A673 (cell line): ENCODE results near the gene FGF3. TPM values are rescaled to one million over a fixed set of nuclear protein-coding genes. Genes with fewer than 3 reads are reported as not detected.

Source experiments
- BruUV-seq: library from RNA; stranded (reverse); fragments of 400-500 nt; replicated peaks from 2 replicates; lab custom pipeline; 2021; lab: Mats Ljungman, UMichigan
- CTCF ChIA-PET: fragments of 300-600 bp; sonication (Branson Sonifier 250); formaldehyde crosslinking; loops from one replicate; lab custom pipeline; 2022; ENCODE audit warnings: antibody characterized with exemption; lab: Charles Lee
- POLR2A ChIA-PET: fragments of 300-600 bp; sonication (Branson Sonifier 250); formaldehyde crosslinking; loops from one replicate; lab custom pipeline; 2022; ENCODE audit warnings: antibody characterized with exemption; ENCODE audit not compliant: low non-redundant PET; lab: Charles Lee
- DNase-seq: peaks from one replicate; pipeline ENCODE4 v3.0.0-alpha.2; 2015; ENCODE audit warnings: low spot score
- H3K27ac ChIP-seq: fragments of 200-600 bp; sonication (generic); 2 replicates; pipeline ENCODE4 v1.5.1; 2016; ENCODE audit warnings: mixed run types, low read depth, mild to moderate bottlenecking, mixed read lengths, antibody characterized with exemption, low read length; ENCODE audit not compliant: poor library complexity, severe bottlenecking
- H3K27me3 ChIP-seq: fragments of 200-600 bp; sonication (generic); replicated peaks from 2 replicates; pipeline ENCODE4 v1.6.1; 2017; ENCODE audit warnings: mixed run types, low read depth, mild to moderate bottlenecking, mixed read lengths, antibody characterized with exemption, low read length; ENCODE audit not compliant: insufficient read depth, poor library complexity
- H3K36me3 ChIP-seq: fragments of 200-600 bp; sonication (generic); 2 replicates; pipeline ENCODE4 v1.6.1; 2016; ENCODE audit warnings: mixed run types, mild to moderate bottlenecking, mixed read lengths, antibody characterized with exemption, low read length; ENCODE audit not compliant: insufficient read depth, poor library complexity, severe bottlenecking
- H3K4me1 ChIP-seq: fragments of 200-600 bp; sonication (generic); 2 replicates; pipeline ENCODE4 v1.6.1; 2017; ENCODE audit warnings: mixed run types, mild to moderate bottlenecking, mixed read lengths, antibody characterized with exemption, low read length; ENCODE audit not compliant: insufficient read depth, poor library complexity, severe bottlenecking
- H3K4me3 ChIP-seq: fragments of 200-600 bp; sonication (generic); 2 replicates; pipeline ENCODE4 v1.5.1; 2016; ENCODE audit warnings: low read depth, mixed run types, mild to moderate bottlenecking, mixed read lengths, low read length; ENCODE audit not compliant: poor library complexity, severe bottlenecking
- H3K9me3 ChIP-seq: fragments of 200-600 bp; sonication (generic); 2 replicates; pipeline ENCODE4 v1.6.1; 2016; ENCODE audit warnings: mixed run types, low read depth, mild to moderate bottlenecking, mixed read lengths, antibody characterized with exemption, low read length; ENCODE audit not compliant: poor library complexity, severe bottlenecking
- EZH2 ChIP-seq: fragments of 200-600 bp; sonication (generic); IDR thresholded peaks from 2 replicates; pipeline ENCODE4 v1.6.1; 2017; ENCODE audit warnings: borderline replicate concordance, low read depth, mild to moderate bottlenecking, mixed read lengths, antibody characterized with exemption, low read length; ENCODE audit not compliant: poor library complexity, severe bottlenecking
- intact Hi-C: fragments of 100-400 bp; cut with micrococcal nuclease; formaldehyde crosslinking; loops from one replicate; pipeline ENCODE4 v1.10.0; 2022; ENCODE audit not compliant: unreplicated experiment
- total RNA-seq: library from RNA; stranded (reverse); gene quantifications from 2 replicates; pipeline ENCODE4 v1.2.3, GENCODE V29; 2021
- TF ChIP-seq, protein P1 (sequence below): fragments of 300-800, 200-600 bp; sonication (generic); conservative IDR thresholded peaks from 2 replicates; pipeline ENCODE4 v1.5.1; 2017; ENCODE audit warnings: low read depth, mild to moderate bottlenecking, antibody characterized with exemption, low read length, moderate library complexity, mixed read lengths

FGF3 gene
- total RNA-seq, 1 experiment from 2014 or later = not detected

DNA sequence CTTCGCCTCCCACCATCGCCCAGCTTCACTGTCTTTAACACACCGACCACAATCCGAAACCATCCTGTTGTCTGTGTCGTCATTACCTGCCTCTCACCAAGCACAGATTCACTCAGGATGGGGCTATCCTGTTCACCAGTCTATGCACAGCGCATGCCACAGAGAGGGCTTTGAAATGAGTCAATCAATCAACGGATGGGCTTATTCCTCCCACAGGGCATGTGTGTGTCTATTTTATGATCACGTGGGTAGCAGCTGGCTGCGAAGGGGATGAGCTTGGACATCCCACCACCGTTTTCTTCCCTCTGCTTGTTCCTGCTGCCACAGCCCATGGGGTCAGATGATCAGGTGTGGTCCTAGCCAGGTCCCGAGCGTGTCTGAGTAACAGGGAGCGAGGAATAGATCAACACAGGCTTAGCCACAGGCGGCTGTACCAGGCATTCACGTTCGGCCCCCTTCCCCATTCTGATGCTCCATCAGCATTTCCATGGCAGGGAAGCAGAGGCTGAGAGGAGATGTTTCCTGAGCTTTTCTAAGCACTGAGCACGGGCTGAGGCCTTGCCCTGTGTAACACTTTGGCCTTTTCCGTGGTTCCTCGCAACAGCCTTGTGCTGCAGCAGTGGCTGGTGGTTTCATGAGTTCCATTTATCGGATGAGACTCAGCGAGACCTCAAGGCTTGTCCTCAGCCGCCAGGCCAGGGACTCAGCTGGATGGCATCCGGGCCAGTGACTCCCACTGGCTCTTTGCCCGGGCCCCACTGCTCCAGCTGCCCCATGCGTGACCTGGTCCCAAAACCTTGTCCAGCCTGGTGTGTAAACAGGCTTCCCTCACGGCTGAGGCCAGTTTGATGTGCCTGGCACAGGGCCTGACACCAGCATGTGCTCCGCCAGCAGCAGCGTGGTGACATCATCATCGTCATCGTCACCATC is 48.1 kb upstream of the FGF3 start:
- ChIA-PET CTCF (no interaction called here), POLR2A (interaction anchor here (0.6 kb wide), 1 partner anchor 340 kb away, joined by 4 read pairs; no protein-coding TSS in a partner anchor)
- no peak overlapping the region for H3K27ac ChIP-seq

DNA sequence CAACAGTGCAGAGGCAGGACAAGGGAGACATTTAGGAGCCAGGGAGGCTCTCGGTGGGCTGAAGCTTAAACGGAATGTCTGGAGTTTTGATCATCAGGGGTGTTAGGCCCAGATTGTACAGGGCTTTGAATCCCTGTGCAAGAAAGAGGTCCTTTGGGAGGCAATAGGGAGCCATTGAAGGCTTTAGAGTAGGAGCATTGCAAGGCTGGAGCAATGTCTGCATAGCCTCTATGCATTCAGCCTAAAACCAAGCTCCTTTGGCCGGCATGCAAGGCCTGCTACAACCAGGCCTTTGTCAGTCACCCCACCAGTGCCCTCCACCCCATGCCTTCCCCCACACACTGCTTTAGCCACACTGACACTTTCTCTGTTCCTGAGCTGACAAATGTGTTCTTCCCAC is 47.4 kb upstream of the FGF3 start:
- no peaks in the 10 kb centered on the region for H3K36me3 ChIP-seq
- TF ChIP-seq EZH2 = no peak
- TF ChIP-seq, protein P1, sequence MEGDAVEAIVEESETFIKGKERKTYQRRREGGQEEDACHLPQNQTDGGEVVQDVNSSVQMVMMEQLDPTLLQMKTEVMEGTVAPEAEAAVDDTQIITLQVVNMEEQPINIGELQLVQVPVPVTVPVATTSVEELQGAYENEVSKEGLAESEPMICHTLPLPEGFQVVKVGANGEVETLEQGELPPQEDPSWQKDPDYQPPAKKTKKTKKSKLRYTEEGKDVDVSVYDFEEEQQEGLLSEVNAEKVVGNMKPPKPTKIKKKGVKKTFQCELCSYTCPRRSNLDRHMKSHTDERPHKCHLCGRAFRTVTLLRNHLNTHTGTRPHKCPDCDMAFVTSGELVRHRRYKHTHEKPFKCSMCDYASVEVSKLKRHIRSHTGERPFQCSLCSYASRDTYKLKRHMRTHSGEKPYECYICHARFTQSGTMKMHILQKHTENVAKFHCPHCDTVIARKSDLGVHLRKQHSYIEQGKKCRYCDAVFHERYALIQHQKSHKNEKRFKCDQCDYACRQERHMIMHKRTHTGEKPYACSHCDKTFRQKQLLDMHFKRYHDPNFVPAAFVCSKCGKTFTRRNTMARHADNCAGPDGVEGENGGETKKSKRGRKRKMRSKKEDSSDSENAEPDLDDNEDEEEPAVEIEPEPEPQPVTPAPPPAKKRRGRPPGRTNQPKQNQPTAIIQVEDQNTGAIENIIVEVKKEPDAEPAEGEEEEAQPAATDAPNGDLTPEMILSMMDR = no peak
- no TSS peak for BruUV-seq
- H3K4me3 ChIP-seq = no peak overlapping the region
- intact Hi-C loops = no loop called here
- DNase-seq = no peak
- peaks cover 3% of the 10 kb centered on the region for H3K27me3 ChIP-seq
- CTCF ChIA-PET = no interaction called here
- no peak overlapping the region for H3K27ac ChIP-seq
- no peaks in the 10 kb centered on the region for H3K9me3 ChIP-seq
- POLR2A ChIA-PET = no interaction called here
- no peaks in the 10 kb centered on the region for H3K4me1 ChIP-seq

More for the DNA sequence above, 48.1 kb upstream of the FGF3 start:
- BruUV-seq = no TSS peak
- TF ChIP-seq, protein P1 = no peak
- no peak for TF ChIP-seq EZH2
- no peak for DNase-seq
- intact Hi-C loops = no loop called here
- Histone ChIP-seq H3K36me3 (no peaks in the 10 kb centered on the region), H3K4me1 (no peaks in the 10 kb centered on the region), H3K27me3 (no peaks in the 10 kb centered on the region), H3K9me3 (no peaks in the 10 kb centered on the region), H3K4me3 (no peak overlapping the region)

DNA sequence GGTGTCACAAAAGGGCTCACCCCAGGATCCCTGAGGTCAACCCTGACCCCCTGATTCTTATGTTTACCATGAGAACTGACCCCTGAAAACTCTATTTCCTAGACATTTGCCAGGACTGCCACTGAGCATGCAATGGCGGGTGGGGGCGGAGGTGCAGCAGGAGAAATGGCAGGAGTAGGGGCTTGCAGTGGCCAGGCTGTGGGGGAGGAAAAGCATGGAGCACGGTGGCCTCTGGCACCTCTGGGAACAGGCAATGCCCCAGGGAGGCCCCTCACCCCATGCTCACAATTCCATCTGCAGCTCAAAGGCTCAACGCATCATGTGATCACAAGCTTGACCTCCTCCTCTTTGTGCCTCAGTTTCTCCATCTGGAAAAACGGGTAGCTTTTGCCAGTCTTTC is 46.5 kb upstream of the FGF3 start:
- ChIA-PET CTCF (no interaction called here), POLR2A (no interaction called here)
- no peaks in the 10 kb centered on the region for H3K9me3 ChIP-seq
- no peak for DNase-seq
- H3K27ac ChIP-seq = no peak overlapping the region
- peaks cover 3% of the 10 kb centered on the region for H3K27me3 ChIP-seq
- intact Hi-C loops = no loop called here
- H3K4me1 ChIP-seq = no peaks in the 10 kb centered on the region
- no peaks in the 10 kb centered on the region for H3K36me3 ChIP-seq
- TF ChIP-seq, protein P1 = no peak
- no peak for TF ChIP-seq EZH2
- BruUV-seq = no TSS peak
- H3K4me3 ChIP-seq = no peak overlapping the region
